Panc1 (cell line): Measurements from ENCODE around the gene PRSS50. TPM values are rescaled to one million over a fixed set of nuclear protein-coding genes. Genes with fewer than 3 reads are reported as not detected.

Experiments
- ATAC-seq: fragments of 200-7000 bp; cut with Tn5 transposase; 2 replicates; pipeline ENCODE4 v1.9.1; 2020; ENCODE audit warnings: mild to moderate bottlenecking, moderate library complexity
- BruUV-seq: library from RNA; stranded (reverse); fragments of 400-500 nt; replicated peaks from 2 replicates; lab custom pipeline; 2021; lab: Mats Ljungman, UMichigan
- CTCF ChIA-PET: fragments of 300-600 bp; sonication (Branson Sonifier 250); formaldehyde crosslinking; loops from one replicate; lab custom pipeline; 2022; ENCODE audit warnings: antibody characterized with exemption; lab: Charles Lee
- POLR2A ChIA-PET: fragments of 300-600 bp; sonication (Branson Sonifier 250); formaldehyde crosslinking; loops from one replicate; lab custom pipeline; 2022; ENCODE audit warnings: antibody characterized with exemption; lab: Charles Lee
- DNase-seq: peaks from one replicate; pipeline ENCODE4 v3.0.0-alpha.2; 2010; ENCODE audit warnings: low read depth, low spot score
- H3K27ac ChIP-seq: 2 replicates; pipeline ENCODE4 v1.5.1; 2011; ENCODE audit warnings: mild to moderate bottlenecking, low read length, inconsistent platforms
- H3K27me3 ChIP-seq: fragments of 200-500 bp; sonication (Bioruptor generic); 2 replicates; pipeline ENCODE4 v1.6.0; 2014; ENCODE audit warnings: low read length, inconsistent platforms; ENCODE audit not compliant: control insufficient read depth, insufficient read depth
- H3K36me3 ChIP-seq: fragments of 200-500 bp; sonication (Bioruptor generic); 2 replicates; pipeline ENCODE4 v1.5.1; 2014; ENCODE audit warnings: inconsistent platforms, mild to moderate bottlenecking, low read length, moderate library complexity; ENCODE audit not compliant: control insufficient read depth, insufficient read depth
- H3K4me1 ChIP-seq: 2 replicates; pipeline ENCODE4 v1.5.1; 2011; ENCODE audit warnings: inconsistent platforms, mild to moderate bottlenecking, low read length, moderate library complexity; ENCODE audit not compliant: control insufficient read depth, insufficient read depth
- H3K4me3 ChIP-seq, 2 experiments: 2 replicates each; pipeline ENCODE4 v1.5.1; 2011 to 2012; ENCODE audit warnings: low read depth in 2 of 2, low read length in 2 of 2, mild to moderate bottlenecking in 2 of 2, inconsistent platforms in 1 of 2, moderate library complexity in 1 of 2
- H3K9me3 ChIP-seq: fragments of 200-500 bp; sonication (Bioruptor generic); 2 replicates; pipeline ENCODE4 v1.5.1; 2014; ENCODE audit warnings: low read depth, mild to moderate bottlenecking, inconsistent platforms, low read length, moderate library complexity; ENCODE audit not compliant: control insufficient read depth, insufficient read depth
- POLR2AphosphoS5 ChIP-seq: IDR thresholded peaks from 2 replicates; pipeline ENCODE4 v1.6.1; 2012; ENCODE audit warnings: mild to moderate bottlenecking, low read depth, low read length, moderate library complexity
- REST ChIP-seq, 2 experiments: IDR thresholded peaks; 2 replicates each; pipeline ENCODE4 v1.6.1; 2011 to 2012; ENCODE audit warnings: low read depth in 2 of 2, control low read depth in 1 of 2, low read length in 1 of 2, mild to moderate bottlenecking in 1 of 2, moderate library complexity in 1 of 2; ENCODE audit not compliant: insufficient read depth in 1 of 2
- SIN3A ChIP-seq: IDR thresholded peaks from 2 replicates; pipeline ENCODE4 v1.6.1; 2012; ENCODE audit warnings: low read depth, mild to moderate bottlenecking, low read length, moderate library complexity, borderline replicate concordance; ENCODE audit not compliant: insufficient read depth
- TCF7L2 ChIP-seq: IDR thresholded peaks from 2 replicates; pipeline ENCODE4 v1.6.1; 2011; ENCODE audit warnings: mild to moderate bottlenecking, low read depth, low read length, inconsistent platforms
- in situ Hi-C: cut with HindIII; loops from 2 replicates; pipeline ENCODE4 v1.10.0; 2016; ENCODE audit warnings: low sequenced_read_pairs, low pct_unique_long_range_greater_than_20kb
- intact Hi-C: fragments of 100-400 bp; cut with micrococcal nuclease; formaldehyde crosslinking; loops from one replicate; pipeline ENCODE4 v1.10.0; 2022; ENCODE audit not compliant: unreplicated experiment
- total RNA-seq: library from RNA; stranded (reverse); gene quantifications from one replicate; pipeline ENCODE4 v1.2.1, GENCODE V29; 2021; ENCODE audit not compliant: unreplicated experiment
- TF ChIP-seq, protein P1 (sequence below): fragments of 450-650 bp; IDR thresholded peaks from 2 replicates; pipeline ENCODE4 v1.5.1; 2017; ENCODE audit warnings: mild to moderate bottlenecking

Gene PRSS50
- total RNA-seq, 1 experiment from 2014 or later: 0.13 TPM

DNA sequence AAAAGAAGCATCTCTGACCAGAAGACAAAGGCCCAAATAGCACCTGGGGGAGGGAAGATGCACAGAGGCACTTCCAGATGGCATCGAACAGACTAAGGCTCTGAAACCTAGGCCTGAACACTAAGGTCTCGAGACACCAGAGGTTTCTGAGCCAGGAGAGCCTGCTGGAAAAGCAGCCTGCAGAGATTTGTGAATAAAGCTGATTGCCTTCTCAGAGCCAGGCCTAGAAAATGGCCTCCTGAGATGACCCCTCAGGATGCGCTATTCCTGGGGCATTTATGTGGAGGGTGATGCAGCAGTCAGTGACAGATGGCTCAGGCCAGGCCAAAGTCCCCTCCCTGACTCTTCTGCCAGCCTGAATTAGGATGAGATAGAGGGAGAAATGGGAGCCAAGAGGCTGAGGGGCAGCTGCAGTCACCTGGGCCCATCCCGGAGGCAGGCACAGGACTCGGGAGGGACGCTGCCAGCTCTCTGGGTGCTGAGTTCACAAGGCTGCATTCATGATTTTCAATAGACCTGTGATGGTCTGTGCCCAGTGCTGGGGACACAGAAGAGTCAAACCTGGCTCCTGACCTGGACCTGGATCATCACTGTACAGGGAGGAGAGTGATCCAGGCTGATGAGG, 6.9 kb downstream of the PRSS50 start:
- Histone ChIP-seq H3K9me3 (no peaks in the 10 kb centered on the region), H3K4me3 (no peak overlapping the region), H3K36me3 (no peaks in the 10 kb centered on the region), H3K27me3 (no peaks in the 10 kb centered on the region), H3K27ac (no peak overlapping the region), H3K4me1 (peaks cover 6% of the 10 kb centered on the region; the same call in 1 of the 2 replicates)
- POLR2A ChIA-PET: no interaction called here
- in situ Hi-C loops: no loop called here
- no TSS peak for BruUV-seq
- CTCF ChIA-PET: no interaction called here
- TF ChIP-seq REST (IDR thresholded peaks at IDR 0.05; ENCODE audit: insufficient read depth in 1 of 2, low read depth in 2 of 2, low read length in 1 of 2) (no peak), POLR2AphosphoS5 (no peak), SIN3A (no peak), TCF7L2 (no peak)
- TF ChIP-seq, protein P1, sequence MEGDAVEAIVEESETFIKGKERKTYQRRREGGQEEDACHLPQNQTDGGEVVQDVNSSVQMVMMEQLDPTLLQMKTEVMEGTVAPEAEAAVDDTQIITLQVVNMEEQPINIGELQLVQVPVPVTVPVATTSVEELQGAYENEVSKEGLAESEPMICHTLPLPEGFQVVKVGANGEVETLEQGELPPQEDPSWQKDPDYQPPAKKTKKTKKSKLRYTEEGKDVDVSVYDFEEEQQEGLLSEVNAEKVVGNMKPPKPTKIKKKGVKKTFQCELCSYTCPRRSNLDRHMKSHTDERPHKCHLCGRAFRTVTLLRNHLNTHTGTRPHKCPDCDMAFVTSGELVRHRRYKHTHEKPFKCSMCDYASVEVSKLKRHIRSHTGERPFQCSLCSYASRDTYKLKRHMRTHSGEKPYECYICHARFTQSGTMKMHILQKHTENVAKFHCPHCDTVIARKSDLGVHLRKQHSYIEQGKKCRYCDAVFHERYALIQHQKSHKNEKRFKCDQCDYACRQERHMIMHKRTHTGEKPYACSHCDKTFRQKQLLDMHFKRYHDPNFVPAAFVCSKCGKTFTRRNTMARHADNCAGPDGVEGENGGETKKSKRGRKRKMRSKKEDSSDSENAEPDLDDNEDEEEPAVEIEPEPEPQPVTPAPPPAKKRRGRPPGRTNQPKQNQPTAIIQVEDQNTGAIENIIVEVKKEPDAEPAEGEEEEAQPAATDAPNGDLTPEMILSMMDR: no peak
- ATAC-seq (no peak), DNase-seq (no peak)
- intact Hi-C loops: no loop called here

GRCh38 chr3:46710229-46710628, 7.4 kb downstream of the PRSS50 start:
- ChIA-PET CTCF (no interaction called here), POLR2A (no interaction called here)
- ATAC-seq (no peak), DNase-seq (no peak)
- Histone ChIP-seq H3K4me3 (no peak overlapping the region), H3K27me3 (no peaks in the 10 kb centered on the region), H3K4me1 (peaks cover 6% of the 10 kb centered on the region; the same call in 1 of the 2 replicates), H3K9me3 (no peaks in the 10 kb centered on the region), H3K36me3 (no peaks in the 10 kb centered on the region), H3K27ac (no peak overlapping the region)
- no TSS peak for BruUV-seq
- TF ChIP-seq POLR2AphosphoS5 (no peak), SIN3A (no peak)
- intact Hi-C loops: no loop called here
- in situ Hi-C loops: no loop called here

DNA sequence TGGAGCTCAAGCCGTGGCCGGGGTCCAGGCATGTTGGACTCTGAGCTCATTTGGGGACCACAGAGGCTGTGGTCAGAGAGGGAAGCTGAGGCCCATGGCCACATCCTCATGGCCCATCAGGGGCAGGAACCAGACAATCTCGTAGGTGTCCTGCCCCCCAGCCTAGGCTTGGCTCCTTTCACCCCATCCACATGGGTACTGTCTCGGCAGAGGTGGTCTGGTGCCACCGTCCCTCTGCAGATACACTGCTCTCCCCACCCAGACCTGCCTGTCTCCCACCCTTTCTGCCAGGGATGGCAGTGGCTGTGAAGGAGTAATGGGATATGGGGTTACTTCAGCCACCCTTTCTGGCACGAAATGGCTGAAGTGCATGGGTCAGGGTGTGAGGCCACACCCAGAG, 7.9 kb downstream of the PRSS50 start:
- Histone ChIP-seq H3K36me3 (no peaks in the 10 kb centered on the region), H3K4me1 (peaks cover 6% of the 10 kb centered on the region; the same call in 1 of the 2 replicates), H3K27ac (no peak overlapping the region), H3K27me3 (no peaks in the 10 kb centered on the region), H3K4me3 (no peak overlapping the region), H3K9me3 (no peaks in the 10 kb centered on the region)
- intact Hi-C loops: no loop called here
- ChIA-PET CTCF (no interaction called here), POLR2A (no interaction called here)
- in situ Hi-C loops: no loop called here
- ATAC-seq (no peak), DNase-seq (no peak)
- BruUV-seq: no TSS peak
- TF ChIP-seq SIN3A (no peak), REST (IDR thresholded peaks at IDR 0.05; ENCODE audit: insufficient read depth in 1 of 2, low read depth in 2 of 2, low read length in 1 of 2) (no peak), POLR2AphosphoS5 (no peak), TCF7L2 (no peak)
- TF ChIP-seq, protein P1: no peak
